ENCODE results near the gene INSYN1. TPM values are rescaled to one million over a fixed set of nuclear protein-coding genes. Genes with fewer than 3 reads are reported as not detected.

INSYN1 gene
- total RNA-seq, 1 experiment from 2014 or later = not detected

- ChIA-PET CTCF (no interaction called here), POLR2A (no interaction called here)
- no peaks in the 10 kb centered on the region for H3K4me1 Mint-ChIP-seq (ENCODE audit: insufficient read depth, unreplicated experiment)
- BruUV-seq (replicated peaks) = no TSS peak
- TF ChIP-seq CTCF (IDR thresholded peaks at IDR 0.05; ENCODE audit: unreplicated experiment) = no peak
- peaks cover 6% of the 10 kb centered on the region for H3K27me3 Mint-ChIP-seq (ENCODE audit: insufficient read depth, unreplicated experiment)
- H3K36me3 Mint-ChIP-seq (ENCODE audit: insufficient read depth, unreplicated experiment) = no peaks in the 10 kb centered on the region
- H3K4me3 Mint-ChIP-seq (ENCODE audit: unreplicated experiment) = no peak overlapping the region
- H3K27ac Mint-ChIP-seq (ENCODE audit: low read depth, unreplicated experiment) = no peak overlapping the region
- DNase-seq (ENCODE audit: unreplicated experiment) = no peak
- no peaks in the 10 kb centered on the region for H3K9me3 Mint-ChIP-seq (ENCODE audit: unreplicated experiment)
- intact Hi-C loops (cut with micrococcal nuclease) = no loop called here
Observed at GRCh38 chr15:73760330-73761329, 7.5 kb upstream of the INSYN1 start.

- DNase-seq (ENCODE audit: unreplicated experiment) = no peak
Observed at GRCh38 chr15:73758461-73758860, 5.3 kb upstream of the INSYN1 start.

GRCh38 chr15:73757571-73757970 is 4.4 kb upstream of the INSYN1 start:
- CTCF ChIA-PET = interaction anchor here (1.3 kb wide), 1 partner anchor 170 kb away, joined by 4 read pairs; no protein-coding TSS in a partner anchor
- Mint-ChIP-seq H3K4me1 (ENCODE audit: insufficient read depth, unreplicated experiment) (no peaks in the 10 kb centered on the region), H3K27me3 (ENCODE audit: insufficient read depth, unreplicated experiment) (peaks cover 20% of the 10 kb centered on the region), H3K4me3 (ENCODE audit: unreplicated experiment) (no peak overlapping the region), H3K36me3 (ENCODE audit: insufficient read depth, unreplicated experiment) (peaks cover 4% of the 10 kb centered on the region), H3K9me3 (ENCODE audit: unreplicated experiment) (no peaks in the 10 kb centered on the region), H3K27ac (ENCODE audit: low read depth, unreplicated experiment) (no peak overlapping the region)
- DNase-seq (ENCODE audit: unreplicated experiment) = no peak
- intact Hi-C loops (cut with micrococcal nuclease) = no loop called here
- no TSS peak for BruUV-seq (replicated peaks)
- POLR2A ChIA-PET = interaction anchor here (0.7 kb wide), 1 partner anchor 52 kb away, joined by 3 read pairs; no protein-coding TSS in a partner anchor
- no peak for TF ChIP-seq CTCF (IDR thresholded peaks at IDR 0.05; ENCODE audit: unreplicated experiment)

More at GRCh38 chr15:73758461-73758860, 5.3 kb upstream of the INSYN1 start:
- Mint-ChIP-seq H3K27me3 (ENCODE audit: insufficient read depth, unreplicated experiment) (peaks cover 17% of the 10 kb centered on the region), H3K9me3 (ENCODE audit: unreplicated experiment) (no peaks in the 10 kb centered on the region), H3K4me3 (ENCODE audit: unreplicated experiment) (no peak overlapping the region), H3K27ac (ENCODE audit: low read depth, unreplicated experiment) (no peak overlapping the region), H3K4me1 (ENCODE audit: insufficient read depth, unreplicated experiment) (no peaks in the 10 kb centered on the region), H3K36me3 (ENCODE audit: insufficient read depth, unreplicated experiment) (peaks cover 4% of the 10 kb centered on the region)
- POLR2A ChIA-PET = no interaction called here
- BruUV-seq (replicated peaks) = no TSS peak
- intact Hi-C loops (cut with micrococcal nuclease) = no loop called here
- CTCF ChIA-PET = interaction anchor here (1.3 kb wide), 1 partner anchor 169 kb away, joined by 4 read pairs; no protein-coding TSS in a partner anchor
- no peak for TF ChIP-seq CTCF (IDR thresholded peaks at IDR 0.05; ENCODE audit: unreplicated experiment)

GRCh38 chr15:73756947-73757513 is 3.9 kb upstream of the INSYN1 start:
- H3K9me3 Mint-ChIP-seq (ENCODE audit: unreplicated experiment) = no peaks in the 10 kb centered on the region
- no peak overlapping the region for H3K27ac Mint-ChIP-seq (ENCODE audit: low read depth, unreplicated experiment)
- no TSS peak for BruUV-seq (replicated peaks)
- intact Hi-C loops (cut with micrococcal nuclease) = no loop called here
- peaks cover 20% of the 10 kb centered on the region for H3K27me3 Mint-ChIP-seq (ENCODE audit: insufficient read depth, unreplicated experiment)
- TF ChIP-seq CTCF (IDR thresholded peaks at IDR 0.05; ENCODE audit: unreplicated experiment) = no peak
- POLR2A ChIA-PET = interaction anchor here (0.7 kb wide), 1 partner anchor 53 kb away, joined by 3 read pairs; no protein-coding TSS in a partner anchor
- no peak overlapping the region for H3K4me3 Mint-ChIP-seq (ENCODE audit: unreplicated experiment)
- no peak for DNase-seq (ENCODE audit: unreplicated experiment)
- H3K36me3 Mint-ChIP-seq (ENCODE audit: insufficient read depth, unreplicated experiment) = peaks cover 4% of the 10 kb centered on the region
- CTCF ChIA-PET = interaction anchor here (1.3 kb wide), 1 partner anchor 171 kb away, joined by 4 read pairs; no protein-coding TSS in a partner anchor
- H3K4me1 Mint-ChIP-seq (ENCODE audit: insufficient read depth, unreplicated experiment) = no peaks in the 10 kb centered on the region

All from MCF 10A (cell line).